Hematopoietic multipotent progenitor cell treated with erythropoietin and hydrocortisone succinate and interleukin-3 and kit ligand, for 8 days (in vitro differentiated cells): ENCODE measurements around the gene IQSEC2.

Experiments used
- DNase-seq: peaks from one replicate; pipeline ENCODE4 v3.0.0-alpha.2; 2015

IQSEC2 gene

GRCh38 chrX:53266914-53267313, 14.5 kb downstream of the IQSEC2 start:
- no peak for DNase-seq

- no peak for DNase-seq
Observed at GRCh38 chrX:53265771-53266574, 15.4 kb downstream of the IQSEC2 start.

GRCh38 chrX:53263597-53264094, 17.7 kb downstream of the IQSEC2 start:
- peak; percentile 55 for DNase-seq

- DNase-seq, result peak; percentile 13
Observed at GRCh38 chrX:53262918-53263394, 18.4 kb downstream of the IQSEC2 start.

- DNase-seq, result no peak
Observed at GRCh38 chrX:53262189-53262917, 19.0 kb downstream of the IQSEC2 start.

GRCh38 chrX:53261355-53261972, 19.9 kb downstream of the IQSEC2 start:
- DNase-seq, result no peak

GRCh38 chrX:53260836-53261235, 20.5 kb downstream of the IQSEC2 start:
- DNase-seq, result no peak

GRCh38 chrX:53257670-53258423, 23.5 kb downstream of the IQSEC2 start:
- no peak for DNase-seq

GRCh38 chrX:53257166-53257565, 24.2 kb downstream of the IQSEC2 start:
- no peak for DNase-seq

GRCh38 chrX:53256446-53257041, 24.8 kb downstream of the IQSEC2 start:
- DNase-seq, result no peak

GRCh38 chrX:53255738-53256191, 25.6 kb downstream of the IQSEC2 start:
- peak; percentile 84 for DNase-seq

GRCh38 chrX:53254570-53255461, 26.6 kb downstream of the IQSEC2 start:
- DNase-seq, result no peak

- no peak for DNase-seq
Observed at GRCh38 chrX:53253293-53254020, 27.9 kb downstream of the IQSEC2 start.

- no peak for DNase-seq
Observed at GRCh38 chrX:53251307-53251706, 30.1 kb downstream of the IQSEC2 start.

GRCh38 chrX:53250556-53250955, 30.8 kb downstream of the IQSEC2 start:
- DNase-seq, result no peak

GRCh38 chrX:53249408-53250042, 31.9 kb downstream of the IQSEC2 start:
- peak; percentile 19 for DNase-seq

- no peak for DNase-seq
Observed at GRCh38 chrX:53247928-53248327, 33.5 kb downstream of the IQSEC2 start.

GRCh38 chrX:53246231-53246630, 35.2 kb downstream of the IQSEC2 start:
- DNase-seq, result no peak

GRCh38 chrX:53244610-53245009, 36.8 kb downstream of the IQSEC2 start:
- no peak for DNase-seq

- DNase-seq, result no peak
Observed at GRCh38 chrX:53242310-53242709, 39.1 kb downstream of the IQSEC2 start.
